ENCODE measurements around the gene USP32. TPM values are rescaled to one million over a fixed set of nuclear protein-coding genes. Genes with fewer than 3 reads are reported as not detected.
"Not testable (repeated sequence)": the region's sequence is repeated elsewhere in the genome, so short reads cannot be mapped to it uniquely, and the experiment has no call there.

The USP32 gene
- total RNA-seq, 1 donor from 2014 or later: 48.4 TPM

GRCh38 chr17:60335289-60335688, 56.6 kb downstream of the USP32 start:
- DNase-seq (ENCODE audit: low read depth in 2 of 2): no peak

GRCh38 chr17:60333628-60334031, 58.3 kb downstream of the USP32 start:
- DNase-seq (ENCODE audit: low read depth in 2 of 2): no peak

- DNase-seq (ENCODE audit: low read depth in 2 of 2): not testable (repeated sequence)
Measured at GRCh38 chr17:60333072-60333471, 58.9 kb downstream of the USP32 start.

- no peak for DNase-seq (ENCODE audit: low read depth in 2 of 2)
Measured at GRCh38 chr17:60332574-60332973, 59.4 kb downstream of the USP32 start.

- DNase-seq (ENCODE audit: low read depth in 2 of 2): no peak
Measured at GRCh38 chr17:60330731-60331130, 61.2 kb downstream of the USP32 start.

- no peak for DNase-seq (ENCODE audit: low read depth in 2 of 2)
Measured at GRCh38 chr17:60328679-60329078, 63.3 kb downstream of the USP32 start.

- DNase-seq (ENCODE audit: low read depth in 2 of 2): no peak
Measured at GRCh38 chr17:60327901-60328273, 64.0 kb downstream of the USP32 start.

- no peak for DNase-seq (ENCODE audit: low read depth in 2 of 2)
Measured at GRCh38 chr17:60327134-60327900, 64.6 kb downstream of the USP32 start.

GRCh38 chr17:60326702-60327101, 65.2 kb downstream of the USP32 start:
- no peak for DNase-seq (ENCODE audit: low read depth in 2 of 2)

GRCh38 chr17:60325730-60326524, 66.0 kb downstream of the USP32 start:
- no peak for DNase-seq (ENCODE audit: low read depth in 2 of 2)

- no peak for DNase-seq (ENCODE audit: low read depth in 2 of 2)
Measured at GRCh38 chr17:60323754-60324153, 68.2 kb downstream of the USP32 start.

- DNase-seq (ENCODE audit: low read depth in 2 of 2): no peak
Measured at GRCh38 chr17:60322056-60322387, 69.9 kb downstream of the USP32 start.

- DNase-seq (ENCODE audit: low read depth in 2 of 2): no peak
Measured at GRCh38 chr17:60321336-60322055, 70.4 kb downstream of the USP32 start.

GRCh38 chr17:60318830-60319229, 73.1 kb downstream of the USP32 start:
- DNase-seq (ENCODE audit: low read depth in 2 of 2): no peak

GRCh38 chr17:60318326-60318725, 73.6 kb downstream of the USP32 start:
- DNase-seq (ENCODE audit: low read depth in 2 of 2): no peak

- DNase-seq (ENCODE audit: low read depth in 2 of 2): no peak
Measured at GRCh38 chr17:60315650-60316049, 76.3 kb downstream of the USP32 start.

GRCh38 chr17:60314900-60315299, 77.0 kb downstream of the USP32 start:
- DNase-seq (ENCODE audit: low read depth in 2 of 2): not testable (repeated sequence)

- DNase-seq (ENCODE audit: low read depth in 2 of 2): no peak
Measured at GRCh38 chr17:60314423-60314822, 77.5 kb downstream of the USP32 start.

- DNase-seq (ENCODE audit: low read depth in 2 of 2): no peak
Measured at GRCh38 chr17:60311936-60312335, 80.0 kb downstream of the USP32 start.

GRCh38 chr17:60311186-60311585, 80.7 kb downstream of the USP32 start:
- no peak for DNase-seq (ENCODE audit: low read depth in 2 of 2)

- peak; percentile 6 to 32 for DNase-seq (ENCODE audit: low read depth in 2 of 2)
Measured at GRCh38 chr17:60305141-60305540, 86.8 kb downstream of the USP32 start.

- no peak for DNase-seq (ENCODE audit: low read depth in 2 of 2)
Measured at GRCh38 chr17:60304502-60304901, 87.4 kb downstream of the USP32 start.

Measured in lung microvascular endothelial cell (primary cell).